Ovary (tissue), 9 donors: ENCODE results near the gene RAB28. TPM values are rescaled to one million over a fixed set of nuclear protein-coding genes. Genes with fewer than 3 reads are reported as not detected.

Experiments used
- DNase-seq, 5 donors: peaks; one replicate each; pipeline ENCODE4 v3.0.0-alpha.2; 2019 to 2020
- H3K27ac ChIP-seq, 2 donors: fragments of 200-600 bp; one replicate each; pipeline versions ENCODE4 v1.5.1 to v1.8.0; 2019 to 2022
- H3K27me3 ChIP-seq: fragments of 200-600 bp; one replicate; pipeline ENCODE4 v1.8.0; 2022
- H3K36me3 ChIP-seq: fragments of 200-600 bp; sonication (generic); one replicate; pipeline ENCODE4 v1.5.1; 2019
- H3K4me1 ChIP-seq: one replicate; pipeline ENCODE4 v1.8.1; 2013; ENCODE audit warnings: mild to moderate bottlenecking, moderate library complexity; ENCODE audit not compliant: insufficient read depth
- H3K4me3 ChIP-seq: fragments of 200-600 bp; sonication (generic); one replicate; pipeline ENCODE4 v1.5.1; 2017
- H3K9me3 ChIP-seq, 2 donors: fragments of 200-600 bp in 1 of 2; sonication (generic) in 1 of 2; one replicate each; pipeline versions ENCODE4 v1.5.1 to v1.8.1; 2013 to 2019; ENCODE audit warnings: mild to moderate bottlenecking in 1 of 2, moderate library complexity in 1 of 2
- EP300 ChIP-seq: sonication (generic); formaldehyde crosslinking; IDR thresholded peaks from one replicate; pipeline ENCODE4 v1.6.1; 2017; ENCODE audit warnings: antibody characterized with exemption
- POLR2A ChIP-seq: fragments of 450-650 bp; IDR thresholded peaks from one replicate; pipeline ENCODE4 v1.6.1; 2017; ENCODE audit warnings: antibody characterized with exemption, mild to moderate bottlenecking, moderate library complexity
- WGBS, 3 donors: extraction: QIAGEN DNeasy Blood & Tissue Kit in 1 of 3; methylation state at CpG; one replicate each; pipeline versions ENCODE4 v1.1.5 to v1.1.7; 2013 to 2017; 5-methylcytosine and 5-hydroxymethylcytosine counted together
- intact Hi-C, 4 donors: fragments of 100-400 bp; cut with DNase I; formaldehyde crosslinking; loops; one replicate each; pipeline versions ENCODE4 v1.11.0 to v1.15.1; 2022 to 2023
- polyA plus RNA-seq, 2 donors: library from polyadenylated mRNA; stranded (reverse); fragments of 200-250 nt in 1 of 2; fragments of 350-450 nt in 1 of 2; fragmentation: Illumina TruSeq in 1 of 2; extraction: RNeasy Lipid Tissue Mini Kit (QIAGEN cat#74804) in 1 of 2; gene quantifications; one replicate each; pipeline ENCODE4 v1.2.3, GENCODE V29; 2013 to 2014
- total RNA-seq, 7 donors: library from RNA; depleted of rRNA in 2 of 7; stranded (reverse); fragments of >200 nt in 2 of 7; fragmentation: NEBNext Ultra II Directional in 3 of 7; extraction: Animal tissue kit (Norgen Biotek cat#: 25700) in 3 of 7; gene quantifications; one replicate each; pipeline versions ENCODE4 v1.1.0 to v1.2.4, GENCODE V29; 2016 to 2023
- TF ChIP-seq, protein P1 (sequence below), 3 donors: fragments of 450-650 bp in 2 of 3; fragments of 200-600 bp in 1 of 3; IDR thresholded peaks; one replicate each; pipeline versions ENCODE4 v1.5.1 to v1.8.0; 2016 to 2022; ENCODE audit warnings: antibody characterized with exemption in 3 of 3, mild to moderate bottlenecking in 1 of 3
- donor health status: DM: no; HTN: no; CAD: no; lungs with moderate emphysema.
- donor health status: DM: no; HTN: no; CAD: no.
- donor health status: Bipolar disorder and iron deficiency.
- donor health status: DM: yes; HTN: yes; CAD: no.
- donor health status: DM: no; HTN: no; CAD: no.
- donor health status: DM: yes; HTN: yes; CAD: no.

Gene RAB28
- total and polyA plus RNA-seq, 9 donors, result 17.4 to 24.2 (median 20.0) TPM

DNA sequence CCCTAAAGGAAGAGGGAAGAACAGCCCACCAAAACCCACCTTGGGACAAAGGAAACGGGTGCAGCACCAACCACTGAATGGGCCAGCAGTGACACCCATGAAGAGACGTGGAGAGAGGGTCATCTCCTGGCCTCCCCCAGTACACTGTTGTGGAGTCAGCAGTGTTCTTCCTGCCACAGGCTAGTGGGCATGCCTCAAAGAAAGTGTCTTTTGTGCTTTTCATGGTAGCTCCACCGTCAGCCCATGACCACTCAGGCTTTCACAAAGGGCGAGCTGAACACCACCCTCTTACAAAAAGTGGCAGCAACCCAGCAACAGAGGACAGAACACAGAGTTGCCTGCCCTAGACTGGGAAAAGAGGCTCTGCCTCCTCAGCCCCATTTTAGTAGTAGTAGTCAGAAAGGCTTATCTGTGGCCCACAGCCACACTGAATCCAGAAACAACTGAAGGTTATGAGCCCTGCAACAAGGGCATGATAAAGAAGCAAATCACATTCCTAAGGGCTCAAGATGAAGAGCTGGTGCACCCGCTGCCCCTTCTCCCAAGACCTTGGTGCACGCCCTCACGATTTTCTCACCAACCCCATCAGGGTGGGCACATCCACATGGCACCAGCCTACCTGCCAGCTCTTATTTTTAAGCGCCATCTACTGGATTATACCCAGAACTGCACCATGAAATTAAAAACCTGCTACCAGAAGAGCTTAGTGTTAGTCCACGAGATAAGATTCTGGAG lies 53.1 kb downstream of the RAB28 start:
- no peaks in the 10 kb centered on the region for H3K27me3 ChIP-seq
- WGBS, 3 donors, result 88 to 92% (median 91%) methylated on average over 9 of the region's 9 CpGs
- intact Hi-C loops, result no loop called here

GRCh38 chr4:13427599-13428325 lies 56.4 kb downstream of the RAB28 start:
- intact Hi-C loops, result no loop called here
- TF ChIP-seq POLR2A, result no peak
- Histone ChIP-seq H3K9me3 (no peaks in the 10 kb centered on the region), H3K36me3 (no peaks in the 10 kb centered on the region), H3K4me3 (no peak overlapping the region), H3K4me1 (peaks cover 2% of the 10 kb centered on the region), H3K27me3 (no peaks in the 10 kb centered on the region), H3K27ac (no peak overlapping the region)
- no peak for DNase-seq
- WGBS, 3 donors, result 88 to 92% (median 91%) methylated on average over 20 of the region's 20 CpGs

More for the DNA sequence above, 53.1 kb downstream of the RAB28 start:
- Histone ChIP-seq H3K9me3 (no peaks in the 10 kb centered on the region), H3K36me3 (no peaks in the 10 kb centered on the region), H3K27ac (no peak overlapping the region), H3K4me1 (peaks cover 2% of the 10 kb centered on the region), H3K4me3 (no peak overlapping the region)
- TF ChIP-seq, protein P1, sequence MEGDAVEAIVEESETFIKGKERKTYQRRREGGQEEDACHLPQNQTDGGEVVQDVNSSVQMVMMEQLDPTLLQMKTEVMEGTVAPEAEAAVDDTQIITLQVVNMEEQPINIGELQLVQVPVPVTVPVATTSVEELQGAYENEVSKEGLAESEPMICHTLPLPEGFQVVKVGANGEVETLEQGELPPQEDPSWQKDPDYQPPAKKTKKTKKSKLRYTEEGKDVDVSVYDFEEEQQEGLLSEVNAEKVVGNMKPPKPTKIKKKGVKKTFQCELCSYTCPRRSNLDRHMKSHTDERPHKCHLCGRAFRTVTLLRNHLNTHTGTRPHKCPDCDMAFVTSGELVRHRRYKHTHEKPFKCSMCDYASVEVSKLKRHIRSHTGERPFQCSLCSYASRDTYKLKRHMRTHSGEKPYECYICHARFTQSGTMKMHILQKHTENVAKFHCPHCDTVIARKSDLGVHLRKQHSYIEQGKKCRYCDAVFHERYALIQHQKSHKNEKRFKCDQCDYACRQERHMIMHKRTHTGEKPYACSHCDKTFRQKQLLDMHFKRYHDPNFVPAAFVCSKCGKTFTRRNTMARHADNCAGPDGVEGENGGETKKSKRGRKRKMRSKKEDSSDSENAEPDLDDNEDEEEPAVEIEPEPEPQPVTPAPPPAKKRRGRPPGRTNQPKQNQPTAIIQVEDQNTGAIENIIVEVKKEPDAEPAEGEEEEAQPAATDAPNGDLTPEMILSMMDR (IDR thresholded peaks at IDR 0.05), result no peak
- TF ChIP-seq EP300 (no peak), POLR2A (no peak)
- no peak for DNase-seq

DNA sequence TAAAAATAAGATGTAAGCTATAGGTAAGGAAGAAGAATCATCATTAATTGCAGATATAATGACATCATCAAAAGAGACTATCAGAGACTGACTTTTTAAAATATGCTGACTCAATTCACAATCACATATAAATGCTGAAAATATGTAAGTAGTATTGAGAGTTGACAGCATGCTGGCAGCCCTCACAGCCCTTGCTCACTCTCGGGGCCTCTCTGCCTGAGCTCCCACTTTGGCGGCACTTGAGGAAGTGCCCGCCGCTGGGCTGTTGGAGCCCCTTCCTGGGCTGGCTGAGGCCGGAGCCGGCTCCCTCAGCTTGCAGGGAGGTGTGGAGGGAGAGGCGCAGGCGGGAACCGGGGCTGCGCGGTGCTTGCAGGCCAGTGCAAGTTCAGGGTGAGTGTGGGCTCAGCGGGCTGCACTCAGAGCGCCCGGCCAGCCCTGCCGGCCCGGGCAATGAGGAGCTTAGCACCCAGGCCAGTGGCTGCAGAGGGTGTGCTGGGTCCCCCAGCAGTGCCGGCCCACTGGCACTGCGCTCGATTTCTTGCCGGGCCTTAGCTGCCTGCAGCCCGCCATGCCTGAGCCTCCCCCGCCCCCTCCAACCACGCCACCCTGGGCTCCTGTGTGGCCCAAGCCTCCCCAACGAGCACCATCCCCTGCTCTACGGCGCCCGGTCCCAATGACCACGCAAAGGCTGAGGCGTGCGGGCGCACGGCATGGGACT lies 68.9 kb downstream of the RAB28 start:
- WGBS, 3 donors, result 92 to 94% (median 93%) methylated on average over 29 to 32 of the region's 32 CpGs
- Histone ChIP-seq H3K9me3 (no peaks in the 10 kb centered on the region), H3K27ac (no peak overlapping the region), H3K4me3 (no peak overlapping the region), H3K36me3 (no peaks in the 10 kb centered on the region), H3K27me3 (no peaks in the 10 kb centered on the region), H3K4me1 (peaks cover 2% of the 10 kb centered on the region)
- intact Hi-C loops, result no loop called here
- TF ChIP-seq POLR2A (no peak), EP300 (no peak)
- TF ChIP-seq, protein P1 (IDR thresholded peaks at IDR 0.05), result no peak
- DNase-seq, result no peak

DNA sequence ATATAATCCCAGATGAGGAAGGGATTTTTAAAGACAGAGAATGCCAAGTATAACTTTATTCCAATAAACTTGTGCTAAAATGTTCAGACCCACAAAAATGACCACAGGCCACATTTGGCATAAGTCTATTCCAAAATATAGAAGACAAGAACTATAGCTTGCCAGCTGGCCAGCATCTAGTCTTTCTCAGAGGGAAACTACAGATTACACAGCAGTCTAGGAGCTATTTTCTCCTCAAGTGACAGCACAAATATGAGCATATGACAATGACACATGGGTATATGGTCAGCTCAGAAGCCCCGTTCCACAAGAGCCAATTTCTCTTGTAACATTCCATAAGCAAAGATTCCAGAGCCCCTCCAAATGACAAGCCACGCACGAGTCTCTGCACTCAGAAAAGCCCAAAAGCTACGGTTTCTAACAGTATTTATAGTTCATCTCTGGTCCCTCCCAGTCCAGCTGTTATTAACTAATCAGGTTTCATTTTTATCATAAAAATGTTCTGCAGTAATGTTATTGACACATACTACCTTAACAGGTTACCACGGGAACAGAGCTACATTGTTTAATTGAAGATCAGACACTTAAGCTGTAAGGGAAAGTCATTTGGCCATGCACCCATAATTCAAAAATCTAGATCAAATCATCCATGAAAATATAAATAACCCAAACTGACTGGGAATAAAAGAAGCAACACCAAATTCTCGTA lies 70.3 kb downstream of the RAB28 start:
- Histone ChIP-seq H3K36me3 (no peaks in the 10 kb centered on the region), H3K4me3 (no peak overlapping the region), H3K9me3 (no peaks in the 10 kb centered on the region), H3K4me1 (peaks cover 2% of the 10 kb centered on the region), H3K27me3 (no peaks in the 10 kb centered on the region), H3K27ac (no peak overlapping the region)
- no peak for DNase-seq
- TF ChIP-seq POLR2A (no peak), EP300 (no peak)
- TF ChIP-seq, protein P1 (IDR thresholded peaks at IDR 0.05), result no peak
- 48 to 63% (median 54%) methylated on average over 6 of the region's 6 CpGs for whole genome bisulfite sequencing, 3 donors
- intact Hi-C loops, result no loop called here
